WERI-Rb-1 (cell line): ENCODE data around the gene BCAR1.
"Not testable (repeated sequence)": the region's sequence is repeated elsewhere in the genome, so short reads cannot be mapped to it uniquely, and the experiment has no call there.

ENCODE experiments used
- DNase-seq: peaks from one replicate; pipeline ENCODE4 v3.0.0-alpha.2; 2020
- H3K27ac ChIP-seq: fragments of 250-450 bp; sonication (Bioruptor Pico); 2 replicates; pipeline ENCODE4 v1.5.1; 2020; ENCODE audit warnings: mild to moderate bottlenecking, moderate library complexity
- H3K27me3 ChIP-seq: fragments of 250-450 bp; sonication (Bioruptor Pico); 2 replicates; pipeline ENCODE4 v1.5.1; 2021; ENCODE audit warnings: mild to moderate bottlenecking, low read depth, moderate library complexity; ENCODE audit not compliant: insufficient read depth, severe bottlenecking
- H3K36me3 ChIP-seq: fragments of 250-450 bp; sonication (Bioruptor Pico); 2 replicates; pipeline ENCODE4 v1.5.1; 2020; ENCODE audit warnings: mild to moderate bottlenecking, moderate library complexity
- H3K4me3 ChIP-seq: 2 replicates; pipeline ENCODE4 v1.5.1; 2011; ENCODE audit warnings: low read depth, mild to moderate bottlenecking, control low read depth, low read length
- H3K9me3 ChIP-seq: fragments of 250-450 bp; sonication (Bioruptor Pico); 2 replicates; pipeline ENCODE4 v1.5.1; 2021; ENCODE audit warnings: mild to moderate bottlenecking, moderate library complexity; ENCODE audit not compliant: severe bottlenecking
- CTCF ChIP-seq: IDR thresholded peaks from 2 replicates; pipeline ENCODE4 v1.5.1; 2011; ENCODE audit warnings: low read depth, mild to moderate bottlenecking, control low read depth, inconsistent platforms, low read length

Gene BCAR1

GRCh38 chr16:75244225-75244809 lies 7.1 kb downstream of the BCAR1 start:
- H3K36me3 ChIP-seq = peaks cover 3% of the 10 kb centered on the region
- H3K4me3 ChIP-seq = no peak overlapping the region
- no peak for TF ChIP-seq CTCF
- DNase-seq = no peak
- H3K27ac ChIP-seq = no peak overlapping the region
- no peaks in the 10 kb centered on the region for H3K27me3 ChIP-seq
- no peaks in the 10 kb centered on the region for H3K9me3 ChIP-seq

GRCh38 chr16:75243667-75244224 lies 7.7 kb downstream of the BCAR1 start:
- H3K36me3 ChIP-seq = peaks cover 7% of the 10 kb centered on the region
- no peaks in the 10 kb centered on the region for H3K9me3 ChIP-seq
- H3K4me3 ChIP-seq = no peak overlapping the region
- DNase-seq = no peak
- H3K27ac ChIP-seq = no peak overlapping the region
- H3K27me3 ChIP-seq = no peaks in the 10 kb centered on the region
- no peak for TF ChIP-seq CTCF

- H3K27me3 ChIP-seq, H3K4me3 ChIP-seq, H3K27ac ChIP-seq, DNase-seq, H3K9me3 ChIP-seq: not testable (repeated sequence)
- H3K36me3 ChIP-seq = peaks cover 11% of the 10 kb centered on the region
Measured at GRCh38 chr16:75242436-75243078, 8.9 kb downstream of the BCAR1 start.

- no peak for DNase-seq
- H3K36me3 ChIP-seq = peaks cover 12% of the 10 kb centered on the region
- H3K9me3 ChIP-seq = no peaks in the 10 kb centered on the region
- H3K4me3 ChIP-seq = no peak overlapping the region
- TF ChIP-seq CTCF = no peak
- H3K27ac ChIP-seq = no peak overlapping the region
- H3K27me3 ChIP-seq = no peaks in the 10 kb centered on the region
Measured at GRCh38 chr16:75241955-75242354, 9.5 kb downstream of the BCAR1 start.

GRCh38 chr16:75241412-75241811 lies 10.0 kb downstream of the BCAR1 start:
- H3K27ac ChIP-seq = no peak overlapping the region
- H3K9me3 ChIP-seq = no peaks in the 10 kb centered on the region
- H3K27me3 ChIP-seq = no peaks in the 10 kb centered on the region
- DNase-seq = no peak
- H3K36me3 ChIP-seq = peaks cover 14% of the 10 kb centered on the region
- H3K4me3 ChIP-seq = no peak overlapping the region
- TF ChIP-seq CTCF = no peak

GRCh38 chr16:75240633-75241032 lies 10.8 kb downstream of the BCAR1 start:
- H3K4me3 ChIP-seq, H3K27me3 ChIP-seq, H3K27ac ChIP-seq, H3K9me3 ChIP-seq, DNase-seq: not testable (repeated sequence)
- peaks cover 20% of the 10 kb centered on the region for H3K36me3 ChIP-seq
